Right renal pelvis (tissue), 4 donors: ENCODE measurements around the gene MIAT. TPM values are rescaled to one million over a fixed set of nuclear protein-coding genes. Genes with fewer than 3 reads are reported as not detected.
A peak's percentile ranks its signal among the peaks of the same experiment; 100 is the strongest.

Experiments
- DNase-seq, 4 donors: peaks; one replicate each; pipeline ENCODE4 v3.0.0-alpha.2; 2013; ENCODE audit warnings: low read depth in 4 of 4, low spot score in 3 of 4, missing footprints in 1 of 4
- polyA plus RNA-seq, 4 donors: library from polyadenylated mRNA; unstranded; fragments of 120-200 nt; gene quantifications; one replicate each; pipeline ENCODE4 v1.2.1, GENCODE V29; 2013; ENCODE audit not compliant: insufficient read length in 4 of 4

MIAT gene
- polyA plus RNA-seq, 4 donors = 0.28 to 0.48 (median 0.42) TPM

- DNase-seq = no peak
Observed at GRCh38 chr22:26665813-26666231, 8.4 kb downstream of the MIAT start.

GRCh38 chr22:26667140-26667539 lies 9.8 kb downstream of the MIAT start:
- no peak for DNase-seq

GRCh38 chr22:26669060-26669481 lies 11.7 kb downstream of the MIAT start:
- DNase-seq = no peak

GRCh38 chr22:26670459-26670858 lies 13.1 kb downstream of the MIAT start:
- no peak for DNase-seq

GRCh38 chr22:26671317-26672059 lies 14.1 kb downstream of the MIAT start:
- DNase-seq = no peak

GRCh38 chr22:26672060-26672471 lies 14.7 kb downstream of the MIAT start:
- DNase-seq = no peak

GRCh38 chr22:26672590-26673468 lies 15.4 kb downstream of the MIAT start:
- peak; percentile 89 to 94 (median 92) for DNase-seq

GRCh38 chr22:26673486-26673885 lies 16.1 kb downstream of the MIAT start:
- DNase-seq = no peak

- DNase-seq = no peak
Observed at GRCh38 chr22:26674211-26675190, 17.1 kb downstream of the MIAT start.

GRCh38 chr22:26675687-26676268 lies 18.4 kb downstream of the MIAT start:
- DNase-seq = no peak

GRCh38 chr22:26677217-26677616 lies 19.8 kb downstream of the MIAT start:
- DNase-seq = no peak

- DNase-seq = peak; percentile 67 to 75 (median 69)
Observed at GRCh38 chr22:26679003-26679629, 21.7 kb downstream of the MIAT start.

GRCh38 chr22:26680485-26680884 lies 23.1 kb downstream of the MIAT start:
- no peak for DNase-seq

GRCh38 chr22:26681395-26681821 lies 24.0 kb downstream of the MIAT start:
- no peak for DNase-seq

GRCh38 chr22:26684168-26684567 lies 26.8 kb downstream of the MIAT start:
- DNase-seq = no peak

GRCh38 chr22:26685601-26686000 lies 28.2 kb downstream of the MIAT start:
- no peak for DNase-seq

GRCh38 chr22:26687439-26687838 lies 30.1 kb downstream of the MIAT start:
- DNase-seq = no peak

GRCh38 chr22:26689513-26690301 lies 32.3 kb downstream of the MIAT start:
- no peak for DNase-seq
